WTC11 (cell line): Measurements from ENCODE around the gene ZNF500. TPM values are rescaled to one million over a fixed set of nuclear protein-coding genes. Genes with fewer than 3 reads are reported as not detected.

Source experiments
- ATAC-seq: fragments of 200-7000 bp; cut with Tn5 transposase; 2 replicates; pipeline ENCODE4 v1.10.0; 2021; ENCODE audit warnings: mild to moderate bottlenecking, moderate library complexity
- CTCF ChIA-PET: fragments of 300-600 bp; sonication (Branson Sonifier 250); formaldehyde crosslinking; loops from one replicate; lab custom pipeline; 2021; ENCODE audit warnings: antibody characterized with exemption; lab: Charles Lee
- POLR2A ChIA-PET: fragments of 350-600 bp; sonication (Branson Sonifier 250); formaldehyde crosslinking; loops from one replicate; lab custom pipeline; 2021; ENCODE audit warnings: antibody characterized with exemption; lab: Charles Lee
- DNase-seq: peaks from one replicate; pipeline ENCODE4 v3.0.0; 2021; ENCODE audit warnings: low spot score
- H3K27ac Mint-ChIP-seq: 2 replicates; pipeline ENCODE4 v1.8.0; 2021; ENCODE audit warnings: mixed read lengths
- H3K27me3 Mint-ChIP-seq: 2 replicates; pipeline ENCODE4 v1.8.0; 2021; ENCODE audit warnings: low read depth, mild to moderate bottlenecking, moderate library complexity, mixed read lengths
- H3K36me3 Mint-ChIP-seq: 2 replicates; pipeline ENCODE4 v1.8.0; 2021; ENCODE audit warnings: mixed read lengths
- H3K4me1 Mint-ChIP-seq: 2 replicates; pipeline ENCODE4 v1.8.0; 2022; ENCODE audit warnings: mixed read lengths
- H3K4me3 Mint-ChIP-seq: 2 replicates; pipeline ENCODE4 v1.8.0; 2021; ENCODE audit warnings: mild to moderate bottlenecking, moderate library complexity, mixed read lengths
- H3K9me3 Mint-ChIP-seq: 2 replicates; pipeline ENCODE4 v1.8.0; 2021; ENCODE audit warnings: mixed read lengths
- CBFB ChIP-seq: sonication (generic); formaldehyde crosslinking; IDR thresholded peaks from 2 replicates; pipeline ENCODE4 v1.8.1; 2022; ENCODE audit warnings: mild to moderate bottlenecking, low read depth, missing genetic modification reagents
- CREB1 ChIP-seq: sonication (generic); formaldehyde crosslinking; IDR thresholded peaks from 2 replicates; pipeline ENCODE4 v1.8.0; 2023; ENCODE audit warnings: mild to moderate bottlenecking, missing genetic modification reagents
- FOXJ3 ChIP-seq: sonication (generic); formaldehyde crosslinking; IDR thresholded peaks from 2 replicates; pipeline ENCODE4 v1.9.0; 2021; ENCODE audit warnings: missing genetic modification reagents, mild to moderate bottlenecking, borderline replicate concordance
- GRHL2 ChIP-seq: fragments of 250-450 bp; sonication (Bioruptor Pico); IDR thresholded peaks from 2 replicates; pipeline ENCODE4 v1.8.0; 2022; ENCODE audit warnings: mild to moderate bottlenecking, moderate library complexity; ENCODE audit not compliant: insufficient replicate concordance, severe bottlenecking
- NFE2L1 ChIP-seq: sonication (generic); formaldehyde crosslinking; IDR thresholded peaks from 2 replicates; pipeline ENCODE4 v1.8.1; 2023; ENCODE audit warnings: missing genetic modification reagents
- NFYB ChIP-seq: sonication (generic); formaldehyde crosslinking; conservative IDR thresholded peaks from 2 replicates; pipeline ENCODE4 v1.8.0; 2022; ENCODE audit warnings: low read depth, missing genetic modification reagents
- RELA ChIP-seq: sonication (generic); formaldehyde crosslinking; IDR thresholded peaks from 2 replicates; pipeline ENCODE4 v1.8.1; 2022; ENCODE audit warnings: missing genetic modification reagents, mild to moderate bottlenecking, borderline replicate concordance
- RORB ChIP-seq: fragments of 250-450 bp; sonication (Bioruptor Pico); IDR thresholded peaks from 2 replicates; pipeline ENCODE4 v1.9.0; 2021; ENCODE audit warnings: mild to moderate bottlenecking
- SMAD3 ChIP-seq: sonication (generic); formaldehyde crosslinking; IDR thresholded peaks from 2 replicates; pipeline ENCODE4 v1.8.0; 2022; ENCODE audit warnings: missing genetic modification reagents, mild to moderate bottlenecking, borderline replicate concordance
- SMAD4 ChIP-seq: sonication (generic); formaldehyde crosslinking; IDR thresholded peaks from 2 replicates; pipeline ENCODE4 v1.8.0; 2022; ENCODE audit warnings: mild to moderate bottlenecking, missing genetic modification reagents
- TEAD1 ChIP-seq: sonication (generic); formaldehyde crosslinking; IDR thresholded peaks from 2 replicates; pipeline ENCODE4 v1.8.0; 2022; ENCODE audit warnings: mild to moderate bottlenecking, missing genetic modification reagents
- ZNF232 ChIP-seq: sonication (generic); formaldehyde crosslinking; IDR thresholded peaks from 2 replicates; pipeline ENCODE4 v1.8.0; 2022; ENCODE audit warnings: mild to moderate bottlenecking, missing genetic modification reagents
- ZNF317 ChIP-seq: sonication (generic); formaldehyde crosslinking; IDR thresholded peaks from 2 replicates; pipeline ENCODE4 v1.8.1; 2023; ENCODE audit warnings: low read depth, mild to moderate bottlenecking, moderate library complexity, missing genetic modification reagents, borderline replicate concordance
- ZNF396 ChIP-seq: fragments of 250-450 bp; sonication (Bioruptor Pico); IDR thresholded peaks from 2 replicates; pipeline ENCODE4 v1.8.0; 2021; ENCODE audit warnings: mild to moderate bottlenecking, moderate library complexity, borderline replicate concordance
- ZNF423 ChIP-seq: fragments of 250-450 bp; sonication (Bioruptor Pico); IDR thresholded peaks from 2 replicates; pipeline ENCODE4 v2.1.2; 2022; ENCODE audit warnings: mild to moderate bottlenecking, moderate library complexity
- total RNA-seq: library from RNA; stranded (reverse); gene quantifications from 3 replicates; pipeline ENCODE4 v1.2.3, GENCODE V29; 2021
- TF ChIP-seq, protein P1 (sequence below): sonication (generic); formaldehyde crosslinking; conservative IDR thresholded peaks from 2 replicates; pipeline ENCODE4 v1.8.1; 2023; ENCODE audit warnings: mild to moderate bottlenecking, low read depth, missing genetic modification reagents, moderate library complexity
- TF ChIP-seq, protein P2 (sequence below): sonication (generic); formaldehyde crosslinking; IDR thresholded peaks from 2 replicates; pipeline ENCODE4 v1.8.1; 2022; ENCODE audit warnings: low read depth, mild to moderate bottlenecking, moderate library complexity, missing genetic modification reagents, borderline replicate concordance
- TF ChIP-seq, protein P3 (sequence below): sonication (generic); formaldehyde crosslinking; IDR thresholded peaks from 2 replicates; pipeline ENCODE4 v1.8.0; 2022; ENCODE audit warnings: missing genetic modification reagents
- TF ChIP-seq, protein P4 (sequence below): sonication (generic); formaldehyde crosslinking; IDR thresholded peaks from 2 replicates; pipeline ENCODE4 v1.8.0; 2023; ENCODE audit warnings: missing genetic modification reagents
- TF ChIP-seq, protein P5 (sequence below): sonication (generic); formaldehyde crosslinking; IDR thresholded peaks from 2 replicates; pipeline ENCODE4 v1.8.1; 2022; ENCODE audit warnings: missing genetic modification reagents, borderline replicate concordance

The ZNF500 gene
- total RNA-seq, 1 experiment from 2014 or later = 19.9 TPM

DNA sequence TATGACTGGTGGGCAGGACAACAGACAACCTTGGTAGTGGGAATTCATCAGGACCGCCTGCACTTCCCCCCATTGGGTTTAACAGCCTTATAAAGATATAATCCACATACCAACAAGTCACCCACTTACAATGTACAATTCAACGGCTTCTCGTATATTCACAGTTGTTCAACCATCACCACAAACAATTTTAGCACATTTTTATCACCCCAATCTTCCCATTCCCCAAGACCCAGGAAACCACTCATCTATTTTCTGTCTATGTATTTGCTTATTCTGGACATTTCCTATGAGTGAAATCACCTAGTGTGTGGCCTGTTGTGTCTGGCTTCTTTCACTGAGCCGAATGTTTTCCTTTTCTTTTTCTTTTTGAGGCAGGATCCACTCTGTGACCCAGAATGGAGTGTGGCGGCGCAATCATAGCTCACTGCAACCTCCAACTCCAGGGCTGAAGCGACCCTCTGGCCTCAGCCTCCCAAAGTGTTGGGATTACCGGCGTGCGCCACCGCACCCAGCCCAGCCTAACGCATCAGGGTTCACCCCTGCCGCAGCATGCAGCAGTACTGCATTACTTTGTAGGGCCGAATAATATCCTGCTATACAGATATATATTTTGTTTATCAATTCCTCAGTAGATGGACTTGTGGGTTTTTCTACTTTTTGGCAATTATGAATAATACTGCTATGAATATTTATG lies 43.7 kb downstream of the ZNF500 start (continued):
- TF ChIP-seq, protein P1, sequence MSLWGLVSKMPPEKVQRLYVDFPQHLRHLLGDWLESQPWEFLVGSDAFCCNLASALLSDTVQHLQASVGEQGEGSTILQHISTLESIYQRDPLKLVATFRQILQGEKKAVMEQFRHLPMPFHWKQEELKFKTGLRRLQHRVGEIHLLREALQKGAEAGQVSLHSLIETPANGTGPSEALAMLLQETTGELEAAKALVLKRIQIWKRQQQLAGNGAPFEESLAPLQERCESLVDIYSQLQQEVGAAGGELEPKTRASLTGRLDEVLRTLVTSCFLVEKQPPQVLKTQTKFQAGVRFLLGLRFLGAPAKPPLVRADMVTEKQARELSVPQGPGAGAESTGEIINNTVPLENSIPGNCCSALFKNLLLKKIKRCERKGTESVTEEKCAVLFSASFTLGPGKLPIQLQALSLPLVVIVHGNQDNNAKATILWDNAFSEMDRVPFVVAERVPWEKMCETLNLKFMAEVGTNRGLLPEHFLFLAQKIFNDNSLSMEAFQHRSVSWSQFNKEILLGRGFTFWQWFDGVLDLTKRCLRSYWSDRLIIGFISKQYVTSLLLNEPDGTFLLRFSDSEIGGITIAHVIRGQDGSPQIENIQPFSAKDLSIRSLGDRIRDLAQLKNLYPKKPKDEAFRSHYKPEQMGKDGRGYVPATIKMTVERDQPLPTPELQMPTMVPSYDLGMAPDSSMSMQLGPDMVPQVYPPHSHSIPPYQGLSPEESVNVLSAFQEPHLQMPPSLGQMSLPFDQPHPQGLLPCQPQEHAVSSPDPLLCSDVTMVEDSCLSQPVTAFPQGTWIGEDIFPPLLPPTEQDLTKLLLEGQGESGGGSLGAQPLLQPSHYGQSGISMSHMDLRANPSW (CRISPR knock-in tag) = no peak
- TF ChIP-seq NFYB (CRISPR knock-in tag) (no peak), RELA (CRISPR knock-in tag) (no peak), ZNF396 (no peak), NFE2L1 (CRISPR knock-in tag) (no peak), TEAD1 (CRISPR knock-in tag) (no peak), ZNF423 (CRISPR knock-in tag) (no peak), FOXJ3 (CRISPR knock-in tag) (no peak), GRHL2 (CRISPR knock-in tag) (no peak), SMAD4 (no peak)
- TF ChIP-seq, protein P2, sequence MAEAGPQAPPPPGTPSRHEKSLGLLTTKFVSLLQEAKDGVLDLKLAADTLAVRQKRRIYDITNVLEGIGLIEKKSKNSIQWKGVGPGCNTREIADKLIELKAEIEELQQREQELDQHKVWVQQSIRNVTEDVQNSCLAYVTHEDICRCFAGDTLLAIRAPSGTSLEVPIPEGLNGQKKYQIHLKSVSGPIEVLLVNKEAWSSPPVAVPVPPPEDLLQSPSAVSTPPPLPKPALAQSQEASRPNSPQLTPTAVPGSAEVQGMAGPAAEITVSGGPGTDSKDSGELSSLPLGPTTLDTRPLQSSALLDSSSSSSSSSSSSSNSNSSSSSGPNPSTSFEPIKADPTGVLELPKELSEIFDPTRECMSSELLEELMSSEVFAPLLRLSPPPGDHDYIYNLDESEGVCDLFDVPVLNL (CRISPR knock-in tag) = no peak

DNA sequence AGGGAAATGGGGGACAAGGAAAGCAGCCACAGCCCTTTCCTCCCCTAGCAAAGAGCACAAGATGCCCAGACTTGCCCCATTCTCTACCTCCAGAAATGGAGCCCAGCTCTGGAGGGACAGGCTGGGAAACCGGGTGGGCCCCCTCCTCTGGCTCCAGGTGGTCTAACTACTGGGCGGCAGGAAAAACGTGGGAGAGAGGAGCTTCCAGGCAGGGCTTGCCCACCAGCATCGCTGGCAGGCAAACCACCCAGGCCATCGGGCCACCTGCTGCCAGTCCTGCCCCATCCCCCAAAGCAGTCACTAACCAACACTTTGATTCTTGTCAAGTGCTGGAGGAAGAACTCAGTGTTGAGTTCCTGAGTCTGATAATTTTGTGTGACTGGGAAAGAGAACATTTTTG lies 48.5 kb downstream of the ZNF500 start:
- Mint-ChIP-seq H3K36me3 (peaks cover 21% of the 10 kb centered on the region), H3K4me3 (no peak overlapping the region), H3K9me3 (no peaks in the 10 kb centered on the region), H3K27ac (peak overlapping the region; percentile 96), H3K4me1 (peaks cover 33% of the 10 kb centered on the region), H3K27me3 (no peaks in the 10 kb centered on the region)
- DNase-seq (no peak), ATAC-seq (no peak; the same call in 1 of the 2 replicates)
- POLR2A ChIA-PET = interaction anchor here (1.2 kb wide), 1 partner anchor 9 kb away, joined by 3 read pairs; no protein-coding TSS in a partner anchor
- CTCF ChIA-PET = interaction anchor here (0.5 to 1.4 kb wide), 5 partner anchors 16 to 170 kb away, joined by 3 to 10 read pairs (median 4); partner anchors contain the start of genes ANKS3, DNAAF8 and MGRN1
- TF ChIP-seq, protein P3, sequence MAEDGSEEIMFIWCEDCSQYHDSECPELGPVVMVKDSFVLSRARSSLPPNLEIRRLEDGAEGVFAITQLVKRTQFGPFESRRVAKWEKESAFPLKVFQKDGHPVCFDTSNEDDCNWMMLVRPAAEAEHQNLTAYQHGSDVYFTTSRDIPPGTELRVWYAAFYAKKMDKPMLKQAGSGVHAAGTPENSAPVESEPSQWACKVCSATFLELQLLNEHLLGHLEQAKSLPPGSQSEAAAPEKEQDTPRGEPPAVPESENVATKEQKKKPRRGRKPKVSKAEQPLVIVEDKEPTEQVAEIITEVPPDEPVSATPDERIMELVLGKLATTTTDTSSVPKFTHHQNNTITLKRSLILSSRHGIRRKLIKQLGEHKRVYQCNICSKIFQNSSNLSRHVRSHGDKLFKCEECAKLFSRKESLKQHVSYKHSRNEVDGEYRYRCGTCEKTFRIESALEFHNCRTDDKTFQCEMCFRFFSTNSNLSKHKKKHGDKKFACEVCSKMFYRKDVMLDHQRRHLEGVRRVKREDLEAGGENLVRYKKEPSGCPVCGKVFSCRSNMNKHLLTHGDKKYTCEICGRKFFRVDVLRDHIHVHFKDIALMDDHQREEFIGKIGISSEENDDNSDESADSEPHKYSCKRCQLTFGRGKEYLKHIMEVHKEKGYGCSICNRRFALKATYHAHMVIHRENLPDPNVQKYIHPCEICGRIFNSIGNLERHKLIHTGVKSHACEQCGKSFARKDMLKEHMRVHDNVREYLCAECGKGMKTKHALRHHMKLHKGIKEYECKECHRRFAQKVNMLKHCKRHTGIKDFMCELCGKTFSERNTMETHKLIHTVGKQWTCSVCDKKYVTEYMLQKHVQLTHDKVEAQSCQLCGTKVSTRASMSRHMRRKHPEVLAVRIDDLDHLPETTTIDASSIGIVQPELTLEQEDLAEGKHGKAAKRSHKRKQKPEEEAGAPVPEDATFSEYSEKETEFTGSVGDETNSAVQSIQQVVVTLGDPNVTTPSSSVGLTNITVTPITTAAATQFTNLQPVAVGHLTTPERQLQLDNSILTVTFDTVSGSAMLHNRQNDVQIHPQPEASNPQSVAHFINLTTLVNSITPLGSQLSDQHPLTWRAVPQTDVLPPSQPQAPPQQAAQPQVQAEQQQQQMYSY (CRISPR knock-in tag) = peak; percentile 60
- TF ChIP-seq, protein P4, sequence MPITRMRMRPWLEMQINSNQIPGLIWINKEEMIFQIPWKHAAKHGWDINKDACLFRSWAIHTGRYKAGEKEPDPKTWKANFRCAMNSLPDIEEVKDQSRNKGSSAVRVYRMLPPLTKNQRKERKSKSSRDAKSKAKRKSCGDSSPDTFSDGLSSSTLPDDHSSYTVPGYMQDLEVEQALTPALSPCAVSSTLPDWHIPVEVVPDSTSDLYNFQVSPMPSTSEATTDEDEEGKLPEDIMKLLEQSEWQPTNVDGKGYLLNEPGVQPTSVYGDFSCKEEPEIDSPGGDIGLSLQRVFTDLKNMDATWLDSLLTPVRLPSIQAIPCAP = no peak

DNA sequence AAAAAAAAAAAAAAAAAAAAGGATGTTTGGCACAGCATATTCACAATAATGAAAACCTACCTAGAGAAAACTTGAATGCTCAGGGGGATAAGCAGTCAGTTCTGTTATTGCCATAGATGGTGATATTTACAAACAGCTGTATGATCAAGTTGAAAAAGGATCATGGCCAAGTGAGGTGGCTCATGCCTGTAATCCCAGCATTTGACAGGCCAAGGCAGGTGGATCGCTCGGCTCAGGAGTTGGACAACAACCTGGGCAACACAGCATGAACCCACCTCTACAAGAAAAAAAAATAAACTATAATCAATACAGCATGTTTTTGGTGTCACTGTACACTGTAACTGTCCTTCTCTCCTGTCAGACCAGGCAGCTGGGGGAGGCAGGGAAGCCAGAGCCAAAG lies 52.0 kb downstream of the ZNF500 start:
- ChIA-PET POLR2A (interaction anchor here (0.9 kb wide), 1 partner anchor 19 kb away, joined by 5 read pairs; the partner anchor contains the start of genes ANKS3 and DNAAF8), CTCF (interaction anchor here (1.0 to 1.8 kb wide), 4 partner anchors 10 to 91 kb away, joined by 3 to 6 read pairs (median 3); no protein-coding TSS in a partner anchor)
- Mint-ChIP-seq H3K4me1 (peaks cover 36% of the 10 kb centered on the region), H3K9me3 (no peaks in the 10 kb centered on the region), H3K4me3 (no peak overlapping the region), H3K36me3 (peaks cover 34% of the 10 kb centered on the region), H3K27me3 (no peaks in the 10 kb centered on the region), H3K27ac (0 out of 2 replicates have a peak overlapping the region, but pooled peaks have one; percentile 49)
- ATAC-seq = no peak
- DNase-seq = no peak
- TF ChIP-seq ZNF317 (CRISPR knock-in tag) = no peak
- TF ChIP-seq RORB (CRISPR knock-in tag) = no peak
- TF ChIP-seq, protein P4 = no peak
- TF ChIP-seq, protein P5, sequence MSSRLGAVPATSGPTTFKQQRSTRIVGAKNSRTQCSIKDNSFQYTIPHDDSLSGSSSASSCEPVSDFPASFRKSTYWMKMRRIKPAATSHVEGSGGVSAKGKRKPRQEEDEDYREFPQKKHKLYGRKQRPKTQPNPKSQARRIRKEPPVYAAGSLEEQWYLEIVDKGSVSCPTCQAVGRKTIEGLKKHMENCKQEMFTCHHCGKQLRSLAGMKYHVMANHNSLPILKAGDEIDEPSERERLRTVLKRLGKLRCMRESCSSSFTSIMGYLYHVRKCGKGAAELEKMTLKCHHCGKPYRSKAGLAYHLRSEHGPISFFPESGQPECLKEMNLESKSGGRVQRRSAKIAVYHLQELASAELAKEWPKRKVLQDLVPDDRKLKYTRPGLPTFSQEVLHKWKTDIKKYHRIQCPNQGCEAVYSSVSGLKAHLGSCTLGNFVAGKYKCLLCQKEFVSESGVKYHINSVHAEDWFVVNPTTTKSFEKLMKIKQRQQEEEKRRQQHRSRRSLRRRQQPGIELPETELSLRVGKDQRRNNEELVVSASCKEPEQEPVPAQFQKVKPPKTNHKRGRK = no peak
- TF ChIP-seq ZNF232 = no peak
- no peak for TF ChIP-seq CBFB (CRISPR knock-in tag)
- TF ChIP-seq CREB1 (CRISPR knock-in tag) = no peak
- TF ChIP-seq SMAD3 (CRISPR knock-in tag) = no peak
